ENCODE data around the gene TCEANC2.

The TCEANC2 gene

DNA sequence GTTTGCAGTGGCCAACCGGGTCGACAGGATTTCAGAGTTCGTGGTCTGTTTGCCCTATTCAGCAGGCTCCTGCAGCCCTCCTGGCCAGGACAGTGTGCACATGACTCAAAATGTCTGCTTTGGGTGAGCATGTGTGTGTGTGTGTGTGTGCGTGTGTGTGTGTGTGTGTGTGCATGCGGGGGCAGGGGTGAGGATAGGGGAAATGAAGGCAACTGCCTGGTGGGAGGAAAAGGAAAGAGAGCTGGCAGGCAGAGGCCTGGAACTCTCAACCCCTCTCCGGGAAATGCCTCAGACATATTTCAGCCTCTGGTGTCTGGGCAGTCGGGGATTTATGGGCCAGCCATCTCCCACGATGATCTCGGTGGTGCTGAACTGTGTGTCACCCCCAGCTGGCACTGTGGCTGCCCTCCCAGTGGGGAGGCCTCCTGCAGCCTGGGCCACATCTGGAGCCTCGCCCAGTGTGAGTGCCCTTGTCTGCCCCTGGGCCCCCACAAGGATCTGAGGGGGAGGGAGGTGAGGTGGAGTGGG, 84.2 kb downstream of the TCEANC2 start:
- no peak for DNase-seq

DNA sequence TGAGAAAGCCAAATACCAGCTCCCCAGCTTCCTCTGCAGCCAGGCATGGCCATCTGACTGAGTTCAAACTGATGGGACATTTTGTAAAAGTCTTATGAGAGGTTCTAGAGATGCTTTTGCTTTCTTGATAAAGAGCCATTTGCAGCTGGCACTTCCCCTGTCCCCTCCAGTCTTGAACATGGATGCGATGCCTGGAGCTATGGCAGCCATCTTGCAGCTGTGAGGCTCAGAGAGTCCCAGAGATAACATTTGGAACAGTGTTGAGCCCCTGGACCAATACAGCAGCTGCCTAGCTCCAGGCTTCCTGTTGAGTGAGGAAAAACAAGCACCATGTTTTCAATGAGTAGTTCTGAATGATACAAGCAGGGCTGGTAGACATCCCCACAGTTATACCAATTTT, 85.6 kb downstream of the TCEANC2 start:
- no peak for DNase-seq

DNA sequence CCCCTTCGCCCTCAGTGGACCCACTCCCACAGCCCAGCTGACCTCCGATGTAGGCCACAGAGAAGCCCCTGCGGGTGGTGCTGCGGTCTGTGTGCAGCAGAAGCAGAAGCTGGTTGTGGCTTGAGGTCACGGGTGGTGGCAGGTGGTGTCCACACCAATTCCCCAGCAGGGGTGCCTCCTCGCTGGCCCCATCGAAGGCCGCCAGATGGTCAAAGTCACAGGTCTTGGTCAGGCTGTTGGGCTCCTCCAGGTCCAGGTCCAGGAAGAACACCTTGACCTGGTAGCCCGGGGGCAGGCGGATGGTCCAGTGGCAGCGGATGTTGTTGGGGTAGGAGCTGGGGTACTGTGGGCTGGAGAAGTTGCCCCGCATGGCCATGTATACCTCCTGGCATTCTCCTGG, 86.3 kb downstream of the TCEANC2 start:
- DNase-seq = no peak

DNA sequence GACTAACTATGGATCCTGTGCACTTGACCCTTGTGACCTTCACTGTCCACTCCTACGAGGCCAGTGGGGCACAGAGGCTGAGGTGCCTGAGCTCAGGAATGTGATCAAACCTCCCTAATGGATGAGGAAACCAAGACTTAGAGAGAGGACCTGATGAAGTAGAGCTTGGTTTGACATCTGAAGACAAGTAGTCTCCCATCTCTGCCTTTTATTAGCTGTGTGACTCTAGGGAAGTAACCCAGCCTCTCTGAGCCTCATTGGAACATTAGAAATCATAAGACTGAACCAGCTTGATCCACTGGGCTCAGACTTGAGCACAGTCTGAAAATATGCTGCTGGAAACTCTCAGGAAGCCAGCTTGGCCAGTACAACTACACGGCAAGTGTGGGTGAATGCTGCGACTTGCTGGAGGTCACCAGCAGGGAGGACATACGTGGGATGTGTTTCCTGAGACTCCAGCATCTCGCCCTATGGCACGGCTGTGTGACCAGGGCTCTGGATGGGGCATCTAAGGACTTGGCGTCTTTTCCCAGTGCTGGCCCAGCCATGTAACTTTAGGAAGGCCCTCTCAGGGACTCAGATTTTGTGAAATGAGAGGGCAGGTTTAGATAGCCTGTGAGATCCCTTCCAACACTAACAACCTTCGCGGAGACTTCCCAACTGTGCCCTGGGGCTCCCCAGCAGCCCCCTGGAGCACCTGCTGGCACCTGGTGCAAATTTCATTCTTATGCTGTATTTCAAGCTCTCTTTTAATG, 88.9 kb downstream of the TCEANC2 start:
- no peak for DNase-seq

DNA sequence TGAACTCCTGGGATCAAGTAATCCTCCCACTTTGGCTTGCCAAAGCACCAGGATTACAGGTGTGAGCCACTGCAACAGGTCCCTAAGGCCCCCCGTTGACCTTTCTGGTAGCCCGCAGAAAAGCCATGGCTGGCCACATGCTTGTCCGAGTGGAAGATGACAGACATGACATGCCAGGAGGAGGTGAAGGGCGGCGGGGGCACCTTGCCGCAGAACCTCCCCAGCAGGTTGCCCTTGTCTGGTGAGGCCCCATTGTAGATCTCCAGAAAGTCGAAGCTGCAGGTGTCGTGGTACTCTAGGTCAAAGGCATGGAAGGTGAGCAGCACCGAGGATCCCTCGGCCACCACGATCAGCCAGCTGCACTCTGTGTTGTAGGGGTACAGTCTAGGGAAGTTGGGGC, 91.0 kb downstream of the TCEANC2 start:
- DNase-seq = no peak

DNA sequence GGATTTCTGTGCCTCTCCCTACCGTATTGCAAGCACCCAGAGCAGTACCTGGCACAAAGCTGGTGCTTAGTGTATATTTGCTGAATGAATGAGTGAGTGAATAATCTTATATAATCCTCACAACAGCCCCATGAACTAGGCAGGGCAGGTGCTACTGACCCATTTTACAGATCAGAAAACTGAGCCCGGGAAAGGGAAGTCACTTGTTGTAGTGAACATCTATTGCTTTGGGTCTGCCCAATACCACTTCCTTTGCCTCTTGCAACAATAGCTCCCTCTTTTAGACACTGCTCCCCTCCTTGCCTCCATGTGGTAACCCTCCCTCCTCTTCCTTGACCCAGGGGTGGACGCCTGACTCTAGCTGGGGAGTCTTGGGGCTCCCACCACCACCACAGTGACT, 96.3 kb downstream of the TCEANC2 start:
- DNase-seq = no peak

DNA sequence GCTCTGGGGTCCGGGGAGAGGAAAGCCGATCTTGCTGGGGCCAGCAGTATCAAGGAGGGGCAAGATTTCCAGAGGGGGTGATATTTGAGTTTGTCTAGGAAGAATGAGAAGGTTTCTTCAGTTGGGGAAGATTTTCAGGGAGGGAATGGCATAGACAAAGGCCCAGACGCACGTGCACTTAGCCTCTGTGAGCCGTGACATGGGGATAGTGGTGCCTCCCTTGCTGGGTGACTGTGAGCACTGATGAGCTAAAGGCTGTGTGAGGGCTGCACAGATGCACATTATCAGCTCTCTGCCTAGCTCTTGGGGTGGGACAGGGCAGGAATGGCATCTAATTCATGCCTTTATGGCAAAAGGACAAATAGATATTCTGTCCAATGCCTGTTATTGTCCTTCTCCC, 97.6 kb downstream of the TCEANC2 start:
- DNase-seq = no peak

DNA sequence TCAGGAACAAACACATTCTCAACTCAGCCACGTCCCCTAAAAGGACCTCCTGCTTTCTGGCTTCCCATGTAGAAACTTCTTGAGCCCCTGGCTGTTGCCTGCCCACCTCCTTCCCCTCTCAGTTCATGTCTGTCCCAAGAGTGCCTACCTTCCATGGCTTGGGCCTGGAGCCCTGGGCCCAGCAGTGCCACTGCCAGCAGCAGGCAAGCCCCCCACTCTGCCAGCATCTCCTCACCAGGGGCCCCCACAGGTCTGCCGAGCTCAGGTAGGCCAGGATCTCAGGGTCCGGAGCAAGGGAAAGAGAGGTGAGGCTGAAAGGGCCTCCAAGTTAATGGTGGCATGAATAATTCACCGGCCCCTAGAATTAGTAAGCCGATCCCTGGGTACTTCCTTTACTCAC, 99.3 kb downstream of the TCEANC2 start, which contains the start of gene CDCP2:
CDCP2 (minus strand) TSS at position 305 of the 400 bp plus-strand sequence; CDS start at position 227, 78 bp downstream.
- no peak for DNase-seq

DNA sequence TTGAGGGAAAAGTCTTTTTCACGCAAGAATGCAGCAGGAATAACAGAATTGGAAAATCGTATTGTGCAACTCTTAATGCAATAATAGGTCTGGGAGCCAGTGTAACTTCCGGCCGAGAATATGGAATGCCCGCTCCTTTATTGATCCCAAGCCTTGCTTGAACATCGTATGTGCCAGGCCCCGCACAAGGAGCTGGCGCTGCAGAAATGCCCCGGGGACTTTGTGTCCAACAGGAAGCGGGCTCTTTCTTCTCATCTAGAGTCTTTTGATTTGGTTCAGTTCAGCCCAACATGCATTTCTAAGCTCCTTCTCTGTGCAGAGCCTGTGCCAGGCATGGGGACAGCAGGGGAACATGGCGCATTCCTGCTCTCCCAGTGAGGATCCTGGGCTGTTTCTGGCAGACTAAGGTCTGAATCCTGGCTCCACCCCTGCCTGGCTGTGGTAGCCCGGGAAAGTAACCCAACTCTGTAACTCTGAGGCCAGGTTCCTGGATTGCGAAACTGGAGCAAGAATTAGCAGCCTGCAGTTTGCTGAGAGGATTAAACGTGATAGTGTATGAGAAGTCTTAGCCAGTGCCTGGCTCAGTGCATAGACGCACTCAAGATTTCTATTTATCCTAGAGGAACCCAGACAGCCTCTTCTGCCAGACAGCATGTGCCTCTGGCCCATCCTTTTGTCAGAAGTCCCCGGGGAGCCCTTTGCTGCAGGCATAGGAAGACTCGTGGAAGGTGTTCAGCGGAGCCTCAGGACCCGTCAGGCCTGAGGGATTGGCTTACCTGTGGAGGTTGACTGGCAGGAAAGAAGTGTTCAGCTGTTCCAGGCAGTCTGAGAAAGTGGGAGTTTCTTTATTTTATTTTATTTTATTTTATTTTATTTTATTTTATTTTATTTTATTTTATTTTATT, 100.4 kb downstream of the TCEANC2 start:
- DNase-seq = peak in 1 of 2 experiments; percentile 58
